Loucy (cell line): ENCODE measurements around the gene PIAS1.

Experiments
- H2AFZ ChIP-seq: fragments of 200-600 bp; sonication (generic); 2 replicates; pipeline ENCODE4 v1.6.0; 2016; ENCODE audit warnings: antibody characterized with exemption, mild to moderate bottlenecking, low read length, moderate library complexity
- H3F3A ChIP-seq: fragments of 200-600 bp; 2 replicates; pipeline ENCODE4 v1.6.0; 2016; ENCODE audit warnings: antibody characterized with exemption, low read depth, mild to moderate bottlenecking
- H3K27me3 ChIP-seq: fragments of 200-600 bp; sonication (generic); 2 replicates; pipeline ENCODE4 v1.6.1; 2014; ENCODE audit warnings: low read length, mild to moderate bottlenecking; ENCODE audit not compliant: insufficient read depth, poor library complexity, severe bottlenecking
- H3K36me3 ChIP-seq: fragments of 200-600 bp; sonication (generic); 2 replicates; pipeline ENCODE4 v1.6.1; 2016; ENCODE audit warnings: low read length; ENCODE audit not compliant: insufficient read depth
- H3K4me1 ChIP-seq: fragments of 200-600 bp; sonication (generic); 2 replicates; pipeline ENCODE4 v1.5.1; 2014; ENCODE audit warnings: low read length, mild to moderate bottlenecking; ENCODE audit not compliant: insufficient read depth, poor library complexity, severe bottlenecking
- H3K4me2 ChIP-seq: fragments of 200-600 bp; sonication (generic); 2 replicates; pipeline ENCODE4 v1.6.0; 2014; ENCODE audit warnings: antibody characterized with exemption, low read length, low read depth, mild to moderate bottlenecking; ENCODE audit not compliant: poor library complexity, severe bottlenecking
- H3K4me3 ChIP-seq: fragments of 200-600 bp; sonication (generic); 2 replicates; pipeline ENCODE4 v1.5.1; 2014; ENCODE audit warnings: low read length, mild to moderate bottlenecking, mixed read lengths; ENCODE audit not compliant: poor library complexity, severe bottlenecking
- H3K79me2 ChIP-seq: fragments of 200-600 bp; sonication (generic); 2 replicates; pipeline ENCODE4 v1.6.1; 2014; ENCODE audit warnings: low read length; ENCODE audit not compliant: insufficient read depth
- H3K9ac ChIP-seq: fragments of 200-600 bp; sonication (generic); 2 replicates; pipeline ENCODE4 v1.6.0; 2014; ENCODE audit warnings: mild to moderate bottlenecking, low read depth, low read length, moderate library complexity; ENCODE audit not compliant: poor library complexity, severe bottlenecking
- H3K9me2 ChIP-seq: fragments of 200-600 bp; sonication (generic); replicated peaks from 2 replicates; pipeline ENCODE4 v1.6.1; 2016; ENCODE audit warnings: low read depth, low read length, mixed read lengths
- H3K9me3 ChIP-seq: fragments of 200-600 bp; sonication (generic); 2 replicates; pipeline ENCODE4 v1.6.1; 2014; ENCODE audit warnings: mild to moderate bottlenecking, antibody characterized with exemption, low read length, low read depth; ENCODE audit not compliant: insufficient read depth
- H4K20me1 ChIP-seq: fragments of 200-600 bp; sonication (generic); 2 replicates; pipeline ENCODE4 v1.6.0; 2014; ENCODE audit warnings: antibody characterized with exemption, low read length, mild to moderate bottlenecking; ENCODE audit not compliant: insufficient read depth, poor library complexity, severe bottlenecking
- CTCF ChIP-seq: fragments of 200-600 bp; sonication (generic); conservative IDR thresholded peaks from 2 replicates; pipeline ENCODE4 v1.5.1; 2014; ENCODE audit warnings: mild to moderate bottlenecking, antibody characterized with exemption, low read length
- EZH2phosphoT487 ChIP-seq: fragments of 200-600 bp; IDR thresholded peaks from 2 replicates; pipeline ENCODE4 v1.6.1; 2018; ENCODE audit warnings: antibody characterized with exemption, mild to moderate bottlenecking, moderate library complexity, borderline replicate concordance

The PIAS1 gene

GRCh38 chr15:68192117-68192516 is 138.0 kb downstream of the PIAS1 start:
- Histone ChIP-seq H3K9me3 (no peaks in the 10 kb centered on the region), H3K9me2 (no peaks in the 10 kb centered on the region), H3K4me2 (no peak overlapping the region), H3K4me1 (peaks cover 8% of the 10 kb centered on the region), H3K4me3 (no peak overlapping the region), H3K27me3 (no peaks in the 10 kb centered on the region), H3F3A (no peaks in the 10 kb centered on the region), H3K36me3 (peaks cover 47% of the 10 kb centered on the region; the same call in 1 of the 2 replicates), H4K20me1 (no peaks in the 10 kb centered on the region), H2AFZ (no peak overlapping the region), H3K9ac (no peak overlapping the region), H3K79me2 (no peaks in the 10 kb centered on the region)
- TF ChIP-seq EZH2phosphoT487, result no peak
- TF ChIP-seq CTCF, result no peak

- Histone ChIP-seq H4K20me1 (no peaks in the 10 kb centered on the region), H3K27me3 (no peaks in the 10 kb centered on the region), H3K79me2 (no peaks in the 10 kb centered on the region), H3K4me3 (no peak overlapping the region), H3K9me2 (no peaks in the 10 kb centered on the region), H3K36me3 (peaks cover 40% of the 10 kb centered on the region; the same call in 1 of the 2 replicates), H3K4me2 (no peak overlapping the region), H3K4me1 (peaks cover 8% of the 10 kb centered on the region), H2AFZ (no peak overlapping the region), H3F3A (no peaks in the 10 kb centered on the region), H3K9ac (no peak overlapping the region), H3K9me3 (no peaks in the 10 kb centered on the region)
- no peak for TF ChIP-seq EZH2phosphoT487
- TF ChIP-seq CTCF, result no peak
These were observed 138.8 kb downstream of the PIAS1 start for GRCh38 chr15:68192804-68193486.

GRCh38 chr15:68195336-68196112 is 141.4 kb downstream of the PIAS1 start:
- no peaks in the 10 kb centered on the region for H3K4me1 ChIP-seq
- no peaks in the 10 kb centered on the region for H3K79me2 ChIP-seq
- H3F3A ChIP-seq, result no peaks in the 10 kb centered on the region
- no peak overlapping the region for H3K4me2 ChIP-seq
- H4K20me1 ChIP-seq, result no peaks in the 10 kb centered on the region
- no peaks in the 10 kb centered on the region for H3K27me3 ChIP-seq
- no peak for TF ChIP-seq CTCF
- no peak overlapping the region for H2AFZ ChIP-seq
- no peak overlapping the region for H3K4me3 ChIP-seq
- no peaks in the 10 kb centered on the region for H3K9me2 ChIP-seq
- H3K9ac ChIP-seq, result no peak overlapping the region
- peaks cover 29% of the 10 kb centered on the region; the same call in 1 of the 2 replicates for H3K36me3 ChIP-seq
- H3K9me3 ChIP-seq, result no peaks in the 10 kb centered on the region
